Panc1 (cell line): Measurements from ENCODE around the gene NME8. TPM values are rescaled to one million over a fixed set of nuclear protein-coding genes. Genes with fewer than 3 reads are reported as not detected.

Source experiments
- ATAC-seq: fragments of 200-7000 bp; cut with Tn5 transposase; 2 replicates; pipeline ENCODE4 v1.9.1; 2020; ENCODE audit warnings: mild to moderate bottlenecking, moderate library complexity
- BruUV-seq: library from RNA; stranded (reverse); fragments of 400-500 nt; replicated peaks from 2 replicates; lab custom pipeline; 2021; lab: Mats Ljungman, UMichigan
- CTCF ChIA-PET: fragments of 300-600 bp; sonication (Branson Sonifier 250); formaldehyde crosslinking; loops from one replicate; lab custom pipeline; 2022; ENCODE audit warnings: antibody characterized with exemption; lab: Charles Lee
- POLR2A ChIA-PET: fragments of 300-600 bp; sonication (Branson Sonifier 250); formaldehyde crosslinking; loops from one replicate; lab custom pipeline; 2022; ENCODE audit warnings: antibody characterized with exemption; lab: Charles Lee
- DNase-seq: peaks from one replicate; pipeline ENCODE4 v3.0.0-alpha.2; 2010; ENCODE audit warnings: low read depth, low spot score
- H3K27ac ChIP-seq: 2 replicates; pipeline ENCODE4 v1.5.1; 2011; ENCODE audit warnings: mild to moderate bottlenecking, low read length, inconsistent platforms
- H3K27me3 ChIP-seq: fragments of 200-500 bp; sonication (Bioruptor generic); 2 replicates; pipeline ENCODE4 v1.6.0; 2014; ENCODE audit warnings: low read length, inconsistent platforms; ENCODE audit not compliant: control insufficient read depth, insufficient read depth
- H3K36me3 ChIP-seq: fragments of 200-500 bp; sonication (Bioruptor generic); 2 replicates; pipeline ENCODE4 v1.5.1; 2014; ENCODE audit warnings: inconsistent platforms, mild to moderate bottlenecking, low read length, moderate library complexity; ENCODE audit not compliant: control insufficient read depth, insufficient read depth
- H3K4me1 ChIP-seq: 2 replicates; pipeline ENCODE4 v1.5.1; 2011; ENCODE audit warnings: inconsistent platforms, mild to moderate bottlenecking, low read length, moderate library complexity; ENCODE audit not compliant: control insufficient read depth, insufficient read depth
- H3K4me3 ChIP-seq, 2 experiments: 2 replicates each; pipeline ENCODE4 v1.5.1; 2011 to 2012; ENCODE audit warnings: low read depth in 2 of 2, low read length in 2 of 2, mild to moderate bottlenecking in 2 of 2, inconsistent platforms in 1 of 2, moderate library complexity in 1 of 2
- H3K9me3 ChIP-seq: fragments of 200-500 bp; sonication (Bioruptor generic); 2 replicates; pipeline ENCODE4 v1.5.1; 2014; ENCODE audit warnings: low read depth, mild to moderate bottlenecking, inconsistent platforms, low read length, moderate library complexity; ENCODE audit not compliant: control insufficient read depth, insufficient read depth
- CTCF ChIP-seq: fragments of 450-650 bp; IDR thresholded peaks from 2 replicates; pipeline ENCODE4 v1.5.1; 2017; ENCODE audit warnings: mild to moderate bottlenecking
- POLR2AphosphoS5 ChIP-seq: IDR thresholded peaks from 2 replicates; pipeline ENCODE4 v1.6.1; 2012; ENCODE audit warnings: mild to moderate bottlenecking, low read depth, low read length, moderate library complexity
- SIN3A ChIP-seq: IDR thresholded peaks from 2 replicates; pipeline ENCODE4 v1.6.1; 2012; ENCODE audit warnings: low read depth, mild to moderate bottlenecking, low read length, moderate library complexity, borderline replicate concordance; ENCODE audit not compliant: insufficient read depth
- TCF7L2 ChIP-seq: IDR thresholded peaks from 2 replicates; pipeline ENCODE4 v1.6.1; 2011; ENCODE audit warnings: mild to moderate bottlenecking, low read depth, low read length, inconsistent platforms
- in situ Hi-C: cut with HindIII; loops from 2 replicates; pipeline ENCODE4 v1.10.0; 2016; ENCODE audit warnings: low sequenced_read_pairs, low pct_unique_long_range_greater_than_20kb
- intact Hi-C: fragments of 100-400 bp; cut with micrococcal nuclease; formaldehyde crosslinking; loops from one replicate; pipeline ENCODE4 v1.10.0; 2022; ENCODE audit not compliant: unreplicated experiment
- total RNA-seq: library from RNA; stranded (reverse); gene quantifications from one replicate; pipeline ENCODE4 v1.2.1, GENCODE V29; 2021; ENCODE audit not compliant: unreplicated experiment
- TF ChIP-seq, protein P1 (sequence below), 2 experiments: IDR thresholded peaks; 2 replicates each; pipeline ENCODE4 v1.6.1; 2011 to 2012; ENCODE audit warnings: low read depth in 2 of 2, control low read depth in 1 of 2, low read length in 1 of 2, mild to moderate bottlenecking in 1 of 2, moderate library complexity in 1 of 2; ENCODE audit not compliant: insufficient read depth in 1 of 2

Gene NME8
- total RNA-seq, 1 experiment from 2014 or later = not detected

- in situ Hi-C loops = no loop called here
- BruUV-seq = no TSS peak
- no peak overlapping the region for H3K4me3 ChIP-seq
Observed at GRCh38 chr7:37820708-37821468, 27.5 kb upstream of the NME8 start.

GRCh38 chr7:37822946-37823345, 25.5 kb upstream of the NME8 start:
- H3K36me3 ChIP-seq = no peaks in the 10 kb centered on the region
- no TSS peak for BruUV-seq
- CTCF ChIA-PET = no interaction called here
- intact Hi-C loops (no loop called here), in situ Hi-C loops (no loop called here)
- no peaks in the 10 kb centered on the region for H3K27me3 ChIP-seq
- H3K9me3 ChIP-seq = peaks cover 7% of the 10 kb centered on the region; the same call in 1 of the 2 replicates
- H3K4me3 ChIP-seq = no peak overlapping the region
- no peak for DNase-seq
- H3K27ac ChIP-seq = no peak overlapping the region
- TF ChIP-seq POLR2AphosphoS5 (no peak), CTCF (no peak), SIN3A (no peak), TCF7L2 (no peak)
- TF ChIP-seq, protein P1, sequence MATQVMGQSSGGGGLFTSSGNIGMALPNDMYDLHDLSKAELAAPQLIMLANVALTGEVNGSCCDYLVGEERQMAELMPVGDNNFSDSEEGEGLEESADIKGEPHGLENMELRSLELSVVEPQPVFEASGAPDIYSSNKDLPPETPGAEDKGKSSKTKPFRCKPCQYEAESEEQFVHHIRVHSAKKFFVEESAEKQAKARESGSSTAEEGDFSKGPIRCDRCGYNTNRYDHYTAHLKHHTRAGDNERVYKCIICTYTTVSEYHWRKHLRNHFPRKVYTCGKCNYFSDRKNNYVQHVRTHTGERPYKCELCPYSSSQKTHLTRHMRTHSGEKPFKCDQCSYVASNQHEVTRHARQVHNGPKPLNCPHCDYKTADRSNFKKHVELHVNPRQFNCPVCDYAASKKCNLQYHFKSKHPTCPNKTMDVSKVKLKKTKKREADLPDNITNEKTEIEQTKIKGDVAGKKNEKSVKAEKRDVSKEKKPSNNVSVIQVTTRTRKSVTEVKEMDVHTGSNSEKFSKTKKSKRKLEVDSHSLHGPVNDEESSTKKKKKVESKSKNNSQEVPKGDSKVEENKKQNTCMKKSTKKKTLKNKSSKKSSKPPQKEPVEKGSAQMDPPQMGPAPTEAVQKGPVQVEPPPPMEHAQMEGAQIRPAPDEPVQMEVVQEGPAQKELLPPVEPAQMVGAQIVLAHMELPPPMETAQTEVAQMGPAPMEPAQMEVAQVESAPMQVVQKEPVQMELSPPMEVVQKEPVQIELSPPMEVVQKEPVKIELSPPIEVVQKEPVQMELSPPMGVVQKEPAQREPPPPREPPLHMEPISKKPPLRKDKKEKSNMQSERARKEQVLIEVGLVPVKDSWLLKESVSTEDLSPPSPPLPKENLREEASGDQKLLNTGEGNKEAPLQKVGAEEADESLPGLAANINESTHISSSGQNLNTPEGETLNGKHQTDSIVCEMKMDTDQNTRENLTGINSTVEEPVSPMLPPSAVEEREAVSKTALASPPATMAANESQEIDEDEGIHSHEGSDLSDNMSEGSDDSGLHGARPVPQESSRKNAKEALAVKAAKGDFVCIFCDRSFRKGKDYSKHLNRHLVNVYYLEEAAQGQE (IDR thresholded peaks at IDR 0.05; ENCODE audit: insufficient read depth in 1 of 2, low read depth in 2 of 2, low read length in 1 of 2) = no peak
- POLR2A ChIA-PET = no interaction called here
- no peak for ATAC-seq
- H3K4me1 ChIP-seq = no peaks in the 10 kb centered on the region

More at GRCh38 chr7:37820708-37821468, 27.5 kb upstream of the NME8 start:
- H3K36me3 ChIP-seq = no peaks in the 10 kb centered on the region
- intact Hi-C loops = no loop called here
- H3K4me1 ChIP-seq = no peaks in the 10 kb centered on the region
- H3K27ac ChIP-seq = no peak overlapping the region
- H3K9me3 ChIP-seq = peaks cover 7% of the 10 kb centered on the region; the same call in 1 of the 2 replicates
- ChIA-PET CTCF (no interaction called here), POLR2A (no interaction called here)
- TF ChIP-seq SIN3A (no peak), TCF7L2 (no peak), CTCF (no peak), POLR2AphosphoS5 (no peak)
- TF ChIP-seq, protein P1 (IDR thresholded peaks at IDR 0.05; ENCODE audit: insufficient read depth in 1 of 2, low read depth in 2 of 2, low read length in 1 of 2) = no peak
- DNase-seq (no peak), ATAC-seq (no peak)
- no peaks in the 10 kb centered on the region for H3K27me3 ChIP-seq
